PC-9 (cell line): ENCODE data around the gene AOPEP.

Source experiments
- EZH2 ChIP-seq: fragments of 200-600 bp; sonication (generic); IDR thresholded peaks from 2 replicates; pipeline ENCODE4 v1.8.0; 2017; ENCODE audit warnings: antibody characterized with exemption, low read depth
- TF ChIP-seq, protein P1 (sequence below): fragments of 200-600 bp; sonication (generic); conservative IDR thresholded peaks from 2 replicates; pipeline ENCODE4 v1.6.1; 2017; ENCODE audit warnings: mixed run types, antibody characterized with exemption, mild to moderate bottlenecking, moderate library complexity

DNA sequence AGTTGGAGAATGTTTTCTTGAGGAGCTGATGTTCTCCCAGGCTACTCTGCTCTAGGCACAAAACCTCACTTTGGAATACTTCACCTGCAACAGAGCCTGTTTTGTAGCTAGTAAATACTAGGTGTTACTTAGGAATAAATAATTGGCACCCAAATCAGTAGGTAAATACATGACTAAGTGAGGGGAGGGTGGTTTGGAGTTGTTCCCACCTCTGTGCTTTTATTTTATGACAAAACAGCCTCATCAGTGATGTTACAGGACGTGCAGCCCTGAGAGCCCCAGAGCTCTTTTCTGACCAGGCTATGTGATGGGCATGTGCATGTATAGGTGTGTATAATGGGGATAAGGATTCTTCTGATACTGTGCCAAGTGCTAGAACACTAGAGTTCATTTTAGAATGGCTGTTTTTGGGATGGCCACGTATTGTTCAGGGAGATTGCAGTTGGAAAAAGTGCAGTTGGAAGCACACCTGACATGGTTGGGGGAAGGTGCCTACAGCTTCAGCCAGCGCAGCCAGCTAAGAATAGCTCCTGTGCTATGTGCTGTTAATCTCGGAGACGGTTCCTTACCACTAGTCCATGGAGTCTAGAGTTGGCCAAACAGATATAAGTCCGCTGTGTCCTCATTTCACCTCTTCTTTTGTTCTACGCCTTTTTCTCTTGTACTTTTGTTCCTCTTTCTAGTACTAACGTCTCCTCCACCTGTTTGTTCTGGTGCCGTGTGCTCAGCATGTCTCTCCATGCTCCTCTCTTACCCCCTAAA is 306.3 kb downstream of the AOPEP start:
- TF ChIP-seq, protein P1, sequence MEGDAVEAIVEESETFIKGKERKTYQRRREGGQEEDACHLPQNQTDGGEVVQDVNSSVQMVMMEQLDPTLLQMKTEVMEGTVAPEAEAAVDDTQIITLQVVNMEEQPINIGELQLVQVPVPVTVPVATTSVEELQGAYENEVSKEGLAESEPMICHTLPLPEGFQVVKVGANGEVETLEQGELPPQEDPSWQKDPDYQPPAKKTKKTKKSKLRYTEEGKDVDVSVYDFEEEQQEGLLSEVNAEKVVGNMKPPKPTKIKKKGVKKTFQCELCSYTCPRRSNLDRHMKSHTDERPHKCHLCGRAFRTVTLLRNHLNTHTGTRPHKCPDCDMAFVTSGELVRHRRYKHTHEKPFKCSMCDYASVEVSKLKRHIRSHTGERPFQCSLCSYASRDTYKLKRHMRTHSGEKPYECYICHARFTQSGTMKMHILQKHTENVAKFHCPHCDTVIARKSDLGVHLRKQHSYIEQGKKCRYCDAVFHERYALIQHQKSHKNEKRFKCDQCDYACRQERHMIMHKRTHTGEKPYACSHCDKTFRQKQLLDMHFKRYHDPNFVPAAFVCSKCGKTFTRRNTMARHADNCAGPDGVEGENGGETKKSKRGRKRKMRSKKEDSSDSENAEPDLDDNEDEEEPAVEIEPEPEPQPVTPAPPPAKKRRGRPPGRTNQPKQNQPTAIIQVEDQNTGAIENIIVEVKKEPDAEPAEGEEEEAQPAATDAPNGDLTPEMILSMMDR, result no peak
- TF ChIP-seq EZH2, result no peak
